NCI-H1436 treated with DMSO at 0.1 percent for 48 hours (cell line): ENCODE data around the gene FAM98A.

Source experiments
- DNase-seq: peaks from one replicate; lab custom pipeline; 2025; lab: John Stamatoyannopoulos, UW

The FAM98A gene

DNA sequence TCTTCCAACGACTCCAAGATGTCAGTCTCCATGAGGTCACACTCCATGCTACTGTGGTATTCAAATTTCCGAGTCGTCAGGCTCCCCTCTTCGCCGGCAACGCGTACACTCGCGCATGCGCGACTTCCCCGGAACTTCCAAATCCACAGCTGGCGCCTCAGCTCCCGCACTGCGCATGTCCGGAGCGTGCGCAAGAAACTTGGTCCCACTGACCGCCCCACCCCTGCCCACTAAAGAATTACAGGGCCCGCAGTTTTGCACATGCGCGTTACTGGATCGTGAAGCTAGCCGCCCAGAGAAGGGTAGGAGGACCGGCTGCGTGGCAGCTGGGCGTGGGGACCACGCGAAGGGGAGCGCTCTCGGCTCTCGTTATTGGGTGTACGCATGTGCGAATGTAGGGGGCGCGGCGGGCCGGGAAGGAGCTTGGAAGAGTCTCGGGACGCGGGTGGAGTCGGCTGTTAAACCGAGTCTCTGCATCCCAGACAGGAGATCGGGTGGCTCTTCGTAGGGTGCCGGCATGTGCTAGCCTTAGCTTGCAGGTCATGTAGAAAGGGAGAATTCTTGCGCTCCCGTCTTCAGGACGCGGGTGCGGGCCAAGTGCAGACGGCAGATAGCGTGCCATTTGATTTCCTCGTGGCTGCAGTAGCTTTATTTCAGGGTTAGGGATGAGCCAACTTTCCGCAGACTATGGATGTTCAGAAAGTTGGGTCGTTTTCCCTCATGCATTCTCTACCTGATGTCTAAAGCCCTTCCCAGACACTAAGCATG lies at the start of gene FAM98A:
Gene FAM98A, minus strand, starts transcription at position 125 of the 768 bp plus-strand sequence. Its CDS starts 78 bp downstream, at position 47.
- DNase-seq: peak; percentile 87

DNA sequence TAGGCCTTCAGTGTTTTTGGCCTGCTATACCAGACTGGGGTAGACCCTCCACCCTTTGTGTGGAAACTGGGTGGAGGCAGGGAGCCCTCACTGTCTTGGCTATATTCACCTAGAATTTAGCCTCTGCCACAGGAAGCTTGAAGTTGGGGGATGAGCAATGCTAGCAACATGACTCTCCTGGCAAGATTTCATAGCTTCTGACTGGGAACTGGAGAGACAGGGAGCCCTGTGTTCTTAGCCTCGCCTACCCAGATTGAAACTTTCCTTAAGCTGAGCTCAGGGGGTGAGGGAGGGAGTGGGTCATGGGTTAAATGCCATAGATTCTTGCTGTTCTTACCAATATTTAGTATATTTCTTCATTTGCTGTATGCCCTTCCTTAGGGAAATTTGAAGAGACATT lies 46.8 kb upstream of the FAM98A start:
- DNase-seq: no peak

DNA sequence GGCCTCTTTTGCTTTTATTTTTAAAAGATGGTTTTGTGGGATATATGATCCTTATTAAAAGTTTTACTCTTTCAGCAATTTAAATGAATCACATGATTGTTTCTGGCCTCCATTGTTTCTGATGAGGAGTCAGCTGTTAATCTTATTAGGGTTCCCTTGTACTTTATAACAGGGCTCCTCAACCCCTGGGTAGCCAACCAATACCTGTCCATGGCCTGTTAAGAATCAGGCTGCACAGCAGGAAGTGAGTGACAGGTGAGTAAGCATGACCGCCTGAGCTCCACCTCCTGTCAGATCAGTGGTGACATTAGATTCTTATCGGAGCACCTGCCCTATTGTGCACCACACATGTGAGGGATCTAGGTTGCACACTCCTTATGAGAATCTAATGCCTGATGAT lies 45.1 kb upstream of the FAM98A start:
- no peak for DNase-seq

DNA sequence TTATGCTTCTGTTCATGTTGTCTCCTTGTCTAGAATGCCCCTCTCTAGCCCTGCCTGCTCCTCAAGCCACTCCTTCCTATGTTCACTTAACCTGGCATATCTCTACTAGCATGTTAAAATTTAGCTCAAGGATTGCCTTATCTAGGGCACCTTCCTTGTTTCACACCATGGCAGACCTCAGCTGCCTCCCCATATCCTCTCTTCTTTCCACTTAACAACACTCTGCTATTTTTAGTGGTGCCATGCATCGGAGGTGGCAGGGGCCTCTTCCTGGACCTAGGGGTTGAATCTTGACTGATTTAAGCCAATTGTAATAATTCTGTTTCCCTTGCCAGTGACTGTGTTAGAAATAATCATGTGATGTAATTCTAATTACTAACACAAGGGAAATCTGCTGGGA lies 36.9 kb upstream of the FAM98A start:
- DNase-seq: no peak

GRCh38 chr2:33634261-33634910 lies 35.3 kb upstream of the FAM98A start:
- no peak for DNase-seq

- no peak for DNase-seq
These were observed 34.2 kb upstream of the FAM98A start for GRCh38 chr2:33633315-33633714.

GRCh38 chr2:33632831-33633230 lies 33.7 kb upstream of the FAM98A start:
- DNase-seq: no peak

DNA sequence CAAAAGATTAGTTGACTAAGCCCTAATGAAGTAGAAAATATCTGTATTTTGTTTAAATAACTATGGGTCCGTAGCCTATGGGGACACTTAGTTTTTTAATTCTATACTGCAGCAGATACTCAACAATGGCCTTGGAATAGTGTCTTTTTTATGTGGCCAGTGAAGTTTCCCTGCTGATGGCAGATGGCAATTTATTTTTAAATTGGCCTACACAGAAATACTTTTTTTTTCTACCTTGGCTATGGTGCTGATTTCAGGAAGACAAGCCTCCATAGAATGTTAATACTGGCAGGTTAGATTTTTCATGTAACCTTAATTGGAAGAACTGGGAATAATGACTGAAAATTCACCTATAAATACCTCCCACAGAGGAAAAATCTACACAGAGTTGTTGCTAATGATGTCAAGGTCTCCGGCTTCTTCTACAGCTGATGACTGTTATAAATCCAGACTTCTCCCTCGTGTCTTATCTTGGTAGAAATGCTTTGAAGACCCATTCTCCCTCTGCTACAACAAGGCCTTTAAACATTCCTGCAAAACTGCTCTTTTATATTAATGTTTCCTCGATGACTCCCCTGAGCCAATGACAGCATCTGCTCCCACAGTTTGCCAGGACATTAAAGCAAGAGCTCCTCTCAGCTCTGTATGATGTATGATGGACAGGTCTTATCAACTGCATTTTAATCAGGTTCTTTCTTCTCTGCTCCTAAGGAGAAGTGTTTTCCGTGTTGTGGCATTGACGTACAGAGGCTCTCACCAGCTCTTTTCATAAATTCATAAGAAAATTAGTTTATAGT lies 29.1 kb upstream of the FAM98A start:
- DNase-seq: no peak

GRCh38 chr2:33619028-33619427 lies 19.9 kb upstream of the FAM98A start:
- no peak for DNase-seq

GRCh38 chr2:33617989-33618388 lies 18.9 kb upstream of the FAM98A start:
- DNase-seq: no peak

- no peak for DNase-seq
These were observed 18.3 kb upstream of the FAM98A start for GRCh38 chr2:33617401-33617800.

- DNase-seq: no peak
These were observed 17.8 kb upstream of the FAM98A start for GRCh38 chr2:33616873-33617272.

DNA sequence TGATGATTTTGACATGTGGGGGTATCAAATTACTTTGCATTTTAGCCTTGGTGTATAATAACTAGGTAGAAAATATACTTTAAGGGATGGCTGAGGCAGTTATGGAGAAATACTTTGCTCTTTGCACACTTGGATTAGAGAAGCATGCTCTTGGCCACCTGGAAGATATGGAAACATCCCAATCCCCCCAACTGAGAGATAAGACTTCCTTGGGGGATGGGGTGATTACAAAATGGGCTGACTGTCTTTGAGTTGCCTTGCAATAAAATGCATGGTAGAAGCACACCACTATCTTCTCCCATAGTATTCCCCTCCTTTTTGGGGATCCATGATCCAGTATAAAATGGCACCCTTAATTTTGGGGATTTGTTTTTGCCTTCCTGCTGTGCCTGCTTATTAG lies 15.1 kb upstream of the FAM98A start:
- DNase-seq: no peak

DNA sequence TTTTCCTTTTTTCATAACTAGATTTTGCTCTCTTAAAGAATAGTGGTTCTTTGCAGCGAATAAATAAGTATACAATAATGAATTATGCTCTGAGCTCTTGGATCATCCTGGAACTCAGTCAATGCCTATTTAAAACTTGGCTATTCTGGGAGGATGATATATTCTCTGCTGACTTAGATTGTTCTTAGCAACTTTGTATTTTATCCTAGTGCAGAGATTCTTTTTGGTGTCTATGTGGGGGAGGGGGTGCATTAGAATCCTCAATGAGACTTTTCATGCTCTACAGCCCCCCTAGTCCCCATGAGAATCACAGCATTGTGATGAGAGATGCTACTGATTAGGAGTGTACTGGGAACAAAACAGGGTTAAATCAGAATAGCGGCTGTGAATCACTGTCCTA lies 8.8 kb upstream of the FAM98A start:
- no peak for DNase-seq

DNA sequence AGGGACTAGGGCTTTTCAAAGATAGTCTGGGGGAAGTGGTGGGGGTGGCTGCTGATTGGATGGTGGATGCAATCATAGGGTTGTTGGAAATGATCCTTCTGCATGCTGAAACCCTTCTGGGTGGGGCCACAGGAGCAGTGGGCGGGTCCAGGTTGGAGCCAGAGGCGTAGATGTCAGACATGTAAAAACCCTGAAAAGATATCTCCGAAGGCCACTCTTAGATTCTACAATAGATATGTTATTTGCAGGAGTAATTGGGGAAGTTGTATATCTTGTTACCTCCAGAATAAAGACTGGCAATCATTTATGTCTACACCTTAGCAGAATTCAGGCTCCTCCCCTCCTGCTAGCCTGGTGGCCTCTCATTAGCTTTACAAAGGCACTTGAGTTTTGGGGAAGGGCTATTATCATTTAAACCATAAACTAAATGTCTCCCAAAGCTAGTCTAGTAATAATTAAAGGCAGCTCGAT lies 8.2 kb upstream of the FAM98A start:
- no peak for DNase-seq

GRCh38 chr2:33606622-33607021 lies 7.5 kb upstream of the FAM98A start:
- no peak for DNase-seq

GRCh38 chr2:33606100-33606499 lies 7.0 kb upstream of the FAM98A start:
- DNase-seq: no peak

- DNase-seq: no peak
These were observed 6.0 kb upstream of the FAM98A start for GRCh38 chr2:33605056-33605455.

DNA sequence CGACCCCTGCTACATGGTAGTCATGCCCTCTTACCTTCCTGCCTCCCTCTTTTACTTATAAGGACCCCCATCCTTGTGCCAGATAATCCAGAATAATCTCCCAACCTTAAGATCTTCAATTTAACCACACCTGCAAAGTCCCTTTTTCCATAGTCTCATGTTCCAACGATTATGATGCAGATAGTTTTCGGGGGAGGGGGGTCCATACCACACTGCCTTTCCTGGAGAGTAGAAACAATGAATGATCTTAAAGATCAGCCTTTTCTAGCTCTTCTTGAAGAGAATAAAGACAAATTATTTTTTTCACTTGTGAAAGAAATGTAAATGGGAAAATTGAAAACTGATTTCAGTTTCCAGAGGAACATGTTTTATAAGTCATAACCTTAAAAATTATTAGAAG lies 4.3 kb upstream of the FAM98A start:
- DNase-seq: no peak

- DNase-seq: no peak
These were observed 3.2 kb upstream of the FAM98A start for GRCh38 chr2:33602201-33602830.

DNA sequence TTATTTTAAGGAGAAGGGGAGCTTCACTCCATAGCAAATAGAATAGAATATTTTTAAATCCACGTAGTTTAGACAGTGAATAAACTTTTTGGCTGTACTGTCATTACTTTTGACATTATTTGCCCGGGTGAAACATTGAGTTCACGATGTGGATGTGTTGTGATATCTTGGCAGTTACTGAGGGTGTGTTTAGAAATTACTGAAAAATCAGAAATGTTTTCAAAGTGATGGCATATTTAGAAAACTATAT lies 769 bp upstream of the FAM98A start:
- DNase-seq: no peak

GRCh38 chr2:33598561-33599174 lies 431 bp downstream of the FAM98A start:
- DNase-seq: no peak
